Fibroblast of gingiva (primary cell): Measurements from ENCODE around the gene COX18.

Experiments
- DNase-seq: peaks from one replicate; pipeline ENCODE4 v3.0.0-alpha.2; 2011; ENCODE audit warnings: low read depth

Gene COX18

DNA sequence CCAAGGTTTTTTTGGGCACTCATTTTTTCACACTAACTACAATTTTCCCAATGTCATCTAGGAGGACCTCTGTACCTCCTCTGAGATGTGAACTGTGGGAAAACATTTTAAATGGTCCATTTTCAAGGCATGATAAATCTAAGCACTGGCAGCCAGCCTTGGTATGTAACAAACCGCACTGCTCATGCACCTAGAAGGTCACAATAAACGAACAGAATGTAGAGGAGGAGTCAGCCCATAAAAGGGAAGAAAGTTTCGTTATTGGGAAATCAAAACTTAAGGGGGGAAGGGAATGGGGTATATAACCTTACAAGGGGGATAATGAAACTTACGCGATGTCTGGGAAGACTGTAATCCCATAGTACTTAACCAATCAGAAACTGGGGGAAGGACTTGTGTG, 16.4 kb downstream of the COX18 start:
- no peak for DNase-seq

DNA sequence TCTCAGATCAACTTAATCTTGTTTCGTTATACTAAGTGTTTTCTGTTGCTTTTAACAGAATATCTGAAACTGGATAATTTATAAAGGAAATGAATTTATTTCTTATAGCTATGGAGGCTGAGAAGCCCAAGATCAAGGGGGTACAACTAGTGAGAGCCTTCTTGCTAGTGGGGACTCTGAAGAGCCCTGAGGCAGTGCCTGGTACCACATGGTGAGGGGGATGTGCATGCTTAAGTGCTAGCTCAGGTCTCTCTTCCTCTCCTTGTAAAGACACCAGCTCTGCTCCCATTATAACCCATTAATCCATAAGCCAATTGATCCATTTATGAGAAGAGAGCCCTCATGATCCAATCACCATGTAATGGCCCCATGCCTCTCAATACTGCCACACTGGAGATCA, 17.9 kb downstream of the COX18 start:
- no peak for DNase-seq

DNA sequence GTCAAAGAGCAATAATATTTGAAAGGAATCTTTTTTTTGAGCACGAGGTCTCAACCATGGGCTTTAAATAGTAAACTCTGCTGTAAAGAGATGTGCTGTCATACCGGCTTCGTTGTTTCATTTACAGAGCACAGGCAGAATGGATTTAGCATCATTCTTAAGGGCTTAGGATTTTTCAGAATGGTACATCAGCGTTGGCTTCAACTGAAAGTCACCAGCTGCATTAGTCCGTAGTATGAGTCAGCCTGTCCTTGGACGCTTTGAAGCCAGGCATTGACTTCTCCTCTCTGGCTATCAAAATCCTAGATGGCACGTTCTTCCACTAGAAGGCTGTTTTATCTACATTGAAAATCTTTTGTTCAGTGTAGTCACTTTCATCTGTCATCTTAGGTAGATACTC, 23.6 kb downstream of the COX18 start:
- no peak for DNase-seq

DNA sequence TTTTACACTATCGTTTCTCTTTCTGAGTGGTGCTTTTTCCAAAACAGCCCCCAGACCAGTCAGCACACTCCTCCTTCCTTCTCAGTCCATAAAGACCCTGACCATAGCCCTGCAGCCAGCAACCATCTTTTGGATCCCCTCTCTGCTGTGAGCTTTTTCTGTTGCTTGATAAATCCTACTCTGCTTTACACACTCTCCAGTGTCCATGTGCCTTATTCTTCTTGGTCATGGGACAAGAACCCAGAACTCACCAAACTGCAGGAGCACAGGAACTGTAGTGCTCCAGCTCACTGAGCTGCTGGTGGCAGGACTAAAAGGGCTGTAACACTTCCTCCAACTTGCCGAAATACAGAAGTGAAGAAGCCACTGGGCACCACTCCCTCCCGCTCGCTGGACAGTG, 32.5 kb downstream of the COX18 start:
- no peak for DNase-seq

DNA sequence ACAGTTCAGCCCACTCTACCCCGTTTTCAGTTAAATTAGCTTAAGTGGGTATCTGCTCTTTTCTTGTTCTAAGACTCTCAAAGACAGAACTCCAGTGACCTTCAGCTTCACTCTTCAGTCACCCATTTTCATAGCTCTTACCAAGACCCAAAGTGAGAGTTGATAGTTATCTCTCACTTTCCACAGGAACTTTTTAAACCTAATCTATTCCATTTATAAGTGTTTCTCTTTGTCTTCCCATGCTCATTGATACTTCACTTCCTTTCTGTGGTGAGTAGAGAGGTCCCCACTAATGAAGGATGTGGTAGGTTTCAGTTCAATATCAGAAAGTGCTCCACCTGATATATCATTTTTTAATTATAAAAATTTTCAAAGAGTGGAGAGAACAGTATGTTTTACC, 33.4 kb downstream of the COX18 start:
- DNase-seq: no peak

DNA sequence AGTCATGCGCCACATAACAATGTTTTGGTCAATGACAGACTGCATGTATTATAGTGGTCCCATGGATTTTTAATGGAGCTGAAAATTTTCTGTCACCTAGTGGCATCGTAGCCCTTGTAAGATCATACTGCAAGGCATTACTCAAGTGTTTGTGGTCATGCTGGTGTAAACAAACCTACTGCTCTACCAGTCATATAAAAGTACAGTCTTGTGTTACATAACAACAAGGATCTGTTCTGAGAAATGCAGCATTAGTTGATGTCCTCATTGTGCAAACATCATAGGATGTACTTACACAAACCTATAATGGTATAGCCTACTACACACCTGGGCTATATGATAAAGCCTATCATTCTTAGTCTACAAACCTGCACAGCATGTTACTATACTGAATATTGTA, 34.6 kb downstream of the COX18 start:
- no peak for DNase-seq

DNA sequence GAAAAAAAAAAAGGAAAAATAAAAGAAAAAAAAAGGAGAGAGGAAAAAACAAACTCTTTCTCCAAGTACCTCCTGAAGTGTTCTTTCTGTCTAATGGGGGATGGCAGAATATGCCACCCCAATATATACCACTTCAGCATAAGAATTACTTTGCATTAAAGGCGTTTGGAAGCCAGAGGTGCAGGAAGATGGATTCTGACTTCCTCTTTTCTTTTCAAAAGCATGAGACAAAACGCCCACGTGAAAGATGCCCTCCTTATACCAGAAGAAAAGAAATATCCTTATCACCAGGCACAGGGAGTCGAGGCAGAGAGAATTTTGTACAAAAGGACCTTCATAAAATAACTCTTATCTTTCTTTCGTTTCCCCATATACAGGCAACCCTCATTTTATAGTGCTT, 40.9 kb downstream of the COX18 start:
- no peak for DNase-seq

DNA sequence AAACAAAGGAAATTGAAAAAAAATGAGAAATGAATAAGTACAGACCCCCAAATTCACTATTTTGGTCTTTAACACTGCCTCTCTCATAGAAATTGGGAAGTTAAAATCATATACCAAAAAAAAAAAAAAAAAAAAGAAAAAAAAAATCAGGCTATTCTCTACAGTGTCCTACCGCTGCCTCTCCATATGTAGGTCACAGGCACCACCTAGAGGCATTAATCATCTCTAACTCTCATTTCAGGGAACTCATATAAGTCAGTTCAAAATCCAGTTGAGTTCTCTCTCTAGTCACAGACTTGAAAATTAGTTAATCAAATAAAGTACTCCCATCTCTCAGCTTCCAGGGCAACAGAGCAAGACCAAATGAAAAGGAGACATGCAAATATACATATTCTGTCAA, 47.9 kb downstream of the COX18 start:
- peak; percentile 49 for DNase-seq

DNA sequence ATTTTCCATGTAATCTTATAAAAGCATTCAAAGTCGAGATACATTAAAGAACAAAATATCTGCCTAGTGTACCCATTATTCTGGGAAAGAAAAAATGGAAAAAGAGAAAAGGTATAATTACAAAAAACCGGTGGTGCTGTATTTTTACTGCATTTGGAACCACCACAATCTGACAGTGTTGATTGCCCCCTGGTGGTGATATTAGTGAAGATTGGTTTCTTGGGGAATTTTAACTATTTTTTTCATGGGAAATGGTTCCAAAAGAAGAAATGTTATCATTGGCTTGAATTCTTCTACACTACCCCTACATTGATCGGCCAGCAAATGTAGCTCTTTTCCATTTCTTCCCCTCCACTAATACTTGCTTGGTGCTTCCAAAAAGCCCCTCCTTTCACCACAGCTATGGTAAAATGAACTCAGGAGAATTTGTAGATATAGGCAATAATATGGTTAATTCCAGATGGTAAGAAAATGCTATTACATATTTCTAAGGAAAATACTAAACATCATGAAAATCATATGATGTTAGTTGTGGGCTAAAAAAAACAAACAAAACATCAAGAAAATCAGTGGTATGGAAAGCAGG, 50.0 kb downstream of the COX18 start:
- peak; percentile 27 for DNase-seq

DNA sequence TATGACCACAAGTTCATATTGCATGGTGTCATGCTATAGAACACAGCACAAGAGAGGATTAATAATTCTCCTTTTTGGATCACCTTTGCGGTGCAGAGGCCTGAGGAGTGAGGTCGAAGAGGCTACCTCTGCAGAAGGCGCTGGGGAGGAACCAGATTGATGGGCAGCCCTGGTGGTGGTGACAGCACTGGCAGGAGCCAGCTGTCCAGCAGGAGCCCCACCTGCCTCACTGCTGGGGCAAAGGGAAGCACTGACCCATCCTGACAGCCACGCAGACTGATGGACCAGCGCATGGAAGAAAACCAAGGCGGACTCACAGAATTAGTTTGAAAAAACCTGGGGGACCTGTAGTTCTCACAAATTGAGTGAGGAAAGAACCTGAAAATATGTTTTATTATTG, 50.9 kb downstream of the COX18 start:
- DNase-seq: no peak

DNA sequence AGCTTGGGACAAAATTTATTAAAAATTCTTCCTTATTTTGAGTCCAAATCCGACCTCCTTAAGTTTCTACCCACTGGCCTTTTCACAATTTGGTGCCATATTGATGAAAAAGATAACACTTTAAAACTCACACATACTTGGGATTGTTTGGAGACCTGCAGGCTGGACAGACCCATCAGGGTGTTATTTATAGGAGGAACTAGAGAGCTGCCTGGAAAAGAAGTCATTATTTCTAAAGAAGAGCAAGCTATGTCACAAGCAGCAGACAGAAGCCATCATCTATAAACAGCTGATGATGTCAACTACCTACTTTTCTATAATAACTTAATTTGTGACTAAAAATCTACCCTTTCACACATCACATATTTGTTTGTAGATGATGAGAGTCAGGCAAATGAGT, 56.2 kb downstream of the COX18 start:
- DNase-seq: no peak

DNA sequence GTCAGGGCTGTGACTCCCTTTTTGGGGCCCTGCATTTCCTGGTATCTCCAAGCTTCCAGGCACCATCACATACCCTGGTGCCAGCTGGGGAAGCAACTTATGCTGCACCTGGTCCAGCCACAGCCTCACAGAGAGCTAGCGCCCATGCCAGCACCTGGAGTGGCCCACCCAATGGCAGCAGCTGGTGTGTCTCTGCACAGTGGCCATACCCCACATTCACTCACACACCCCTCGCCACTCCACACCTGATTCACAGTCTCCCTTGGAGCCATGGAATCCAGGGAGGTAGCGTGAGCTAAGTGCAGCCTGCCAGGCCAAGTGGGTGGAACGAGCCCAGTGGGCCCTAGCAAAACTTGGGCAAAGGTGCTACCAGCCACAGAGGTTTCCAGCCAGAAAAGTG, 56.8 kb downstream of the COX18 start:
- no peak for DNase-seq

DNA sequence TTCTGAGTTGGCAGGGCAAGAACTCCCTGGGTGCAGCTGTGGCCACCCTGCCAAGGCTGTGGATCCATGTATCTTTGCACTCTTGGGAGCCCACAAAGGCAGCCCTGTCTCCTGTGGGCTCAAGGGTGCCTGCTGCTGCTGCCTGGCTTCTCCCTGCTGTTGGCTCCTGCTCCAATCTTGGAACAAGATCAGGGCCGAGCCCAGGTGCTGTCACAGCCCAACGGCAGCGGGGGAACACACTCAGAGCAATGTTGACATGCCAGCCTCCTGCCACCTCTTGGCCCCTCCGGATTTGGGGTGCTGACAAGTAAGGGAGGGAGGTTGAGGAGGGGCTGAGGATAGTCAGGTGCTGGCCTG, 57.9 kb downstream of the COX18 start:
- no peak for DNase-seq

DNA sequence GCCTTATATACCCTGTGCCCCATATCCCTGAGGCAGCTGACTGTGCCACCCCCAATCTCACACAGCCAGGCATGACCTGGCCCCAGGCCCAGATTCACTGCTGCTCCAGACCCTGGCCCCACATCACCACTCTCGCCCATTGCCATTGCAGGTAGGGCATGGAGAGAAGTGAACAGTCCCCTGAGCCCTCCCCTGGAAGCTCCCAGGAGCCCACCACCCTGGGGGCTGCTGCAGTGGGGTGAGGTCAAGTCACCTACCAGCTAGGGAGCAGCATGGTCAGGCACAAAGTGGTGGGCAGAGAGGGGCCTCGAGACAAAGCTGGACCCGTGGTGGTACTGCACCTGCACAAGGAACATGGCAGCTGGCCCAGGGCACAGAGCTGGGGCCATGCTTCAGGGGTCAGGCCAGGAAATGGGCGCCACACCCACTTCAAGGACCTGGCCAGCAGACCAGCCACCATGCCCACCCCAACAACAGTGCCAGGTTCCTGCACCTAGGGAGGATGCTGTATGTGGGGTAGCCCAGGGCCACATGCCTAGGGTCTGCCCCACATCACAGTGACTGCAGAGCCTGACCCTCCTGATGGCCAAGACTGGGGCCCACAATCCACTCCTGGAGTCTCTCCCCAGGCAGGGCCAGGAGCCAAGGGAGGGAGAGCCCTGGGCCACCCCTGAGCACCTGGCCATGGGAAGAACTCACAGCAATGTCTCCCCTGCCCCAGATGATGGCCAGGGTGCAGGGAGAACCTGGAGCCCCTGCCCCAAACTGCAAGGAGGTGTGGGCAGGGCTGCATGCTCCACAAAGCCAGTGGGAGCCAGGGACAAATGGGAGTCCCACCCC, 58.5 kb downstream of the COX18 start:
- no peak for DNase-seq

DNA sequence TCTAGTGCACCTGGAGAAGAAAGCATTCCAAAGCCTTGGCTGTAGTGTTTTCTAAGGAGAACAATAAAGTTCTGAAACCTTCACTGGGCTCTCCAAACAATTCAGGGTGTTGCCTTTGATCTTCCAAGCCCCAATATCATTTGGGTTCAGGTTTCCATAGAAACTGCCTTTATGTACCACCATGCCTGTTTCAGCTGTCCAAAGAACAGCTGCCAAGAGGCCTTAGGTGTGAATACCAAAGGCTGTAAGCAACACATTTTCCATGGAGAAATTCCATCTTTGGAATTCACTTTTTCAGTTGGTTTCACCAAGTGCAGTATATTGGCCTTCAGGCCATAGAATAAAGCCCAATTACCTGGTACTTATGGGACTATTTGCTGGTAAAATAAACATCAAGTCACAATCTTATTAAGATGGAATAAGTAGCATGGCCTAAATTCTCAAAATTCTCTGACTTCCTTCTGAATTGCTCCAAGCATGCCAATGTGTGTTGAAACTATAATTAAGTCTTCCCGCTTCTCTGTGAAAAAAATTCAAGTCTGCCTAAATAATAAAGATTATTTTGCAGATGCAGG, 61.9 kb downstream of the COX18 start:
- DNase-seq: no peak

DNA sequence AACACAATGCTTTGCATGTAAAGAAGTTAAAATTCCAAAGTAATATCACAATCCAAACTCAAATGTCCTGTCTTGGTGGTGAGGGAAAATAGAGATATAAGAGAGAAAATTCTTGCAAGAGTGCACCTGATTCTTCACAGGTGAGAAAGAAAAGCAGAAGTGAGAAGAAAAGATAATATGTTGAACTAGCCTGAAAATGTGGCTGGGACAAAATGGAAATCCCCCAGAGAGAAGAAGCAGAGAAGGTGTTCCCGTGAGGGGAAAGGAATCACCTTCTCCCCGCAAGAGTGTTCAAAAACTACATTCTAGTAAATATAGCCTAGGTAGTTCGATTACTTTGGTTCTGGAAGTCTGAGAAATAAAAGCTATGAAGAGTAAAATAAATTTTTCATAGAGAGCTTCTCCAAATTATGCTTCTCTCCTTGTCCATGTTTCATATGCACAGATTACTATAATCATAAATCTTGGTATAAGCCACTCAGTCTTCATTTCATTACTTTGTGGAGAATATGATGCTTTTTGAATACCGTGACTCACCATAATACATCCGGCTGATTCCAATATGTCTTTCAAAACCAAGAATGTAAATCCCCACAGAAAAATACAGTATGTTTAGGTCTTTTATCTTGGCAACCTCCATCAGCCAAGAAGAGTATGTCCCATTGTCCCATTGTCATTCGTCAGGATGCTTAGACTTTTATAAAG, 63.1 kb downstream of the COX18 start:
- DNase-seq: no peak

DNA sequence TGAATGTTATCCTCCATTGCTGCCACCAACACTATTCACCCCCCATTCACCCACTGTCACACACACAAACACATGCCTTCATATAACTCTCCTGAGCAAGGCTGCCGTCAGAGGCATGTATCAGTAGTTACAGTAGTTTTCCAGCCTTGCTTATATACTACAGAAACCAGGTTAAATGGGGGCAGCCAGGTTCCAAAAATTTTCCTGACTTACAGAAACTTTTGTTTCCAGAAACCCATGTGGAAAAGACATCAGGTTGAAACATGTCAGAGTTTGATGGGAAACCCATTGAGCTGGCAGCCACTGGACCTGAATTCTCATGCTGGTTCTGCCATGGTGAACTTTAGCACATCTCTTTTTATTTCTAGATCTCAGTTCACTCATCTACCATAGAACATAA, 64.0 kb downstream of the COX18 start:
- DNase-seq: no peak
